ENCODE data around the gene AGAP3.

Gene AGAP3

GRCh38 chr7:151124481-151124880, 38.2 kb downstream of the AGAP3 start:
- DNase-seq (ENCODE audit: low spot score): no peak
- Histone ChIP-seq H3K18ac (ENCODE audit: low read length) (peak overlapping the region; percentile 36), H3K27ac (replicated peaks; ENCODE audit: low read length) (no peak overlapping the region), H3K4ac (ENCODE audit: low read length) (no peak overlapping the region), H2AK5ac (ENCODE audit: low read depth, low read length) (peak overlapping the region; percentile 89), H2BK5ac (ENCODE audit: low read length) (no peak overlapping the region), H4K8ac (ENCODE audit: low read depth, low read length) (peak overlapping the region; percentile 76), H3K9ac (ENCODE audit: low read depth, low read length, poor library complexity) (peak overlapping the region; percentile 45), H3K23ac (ENCODE audit: low read depth, low read length, poor library complexity) (peak overlapping the region; percentile 45), H4K91ac (ENCODE audit: low read depth, low read length, poor library complexity) (no peak overlapping the region), H3K9me3 (replicated peaks in 1 of 2; ENCODE audit: control insufficient read depth in 2 of 2, insufficient read depth in 1 of 2, low read depth in 1 of 2, low read length in 2 of 2) (no peaks in the 10 kb centered on the region), H3K36me3 (replicated peaks in 1 of 2; ENCODE audit: control insufficient read depth in 2 of 2, insufficient read depth in 2 of 2, low read length in 2 of 2) (peaks cover 33 to 62% of the 10 kb centered on the region in 2 donors), H2BK120ac (ENCODE audit: low read depth, low read length) (no peak overlapping the region), H3K4me3 (ENCODE audit: low read length in 2 of 2) (no peak overlapping the region), H3K79me1 (ENCODE audit: low read depth, low read length) (peaks cover 22% of the 10 kb centered on the region), H2BK12ac (ENCODE audit: low read length) (no peak overlapping the region), H3K27me3 (ENCODE audit: control insufficient read depth in 3 of 3, insufficient read depth in 3 of 3, low read depth in 1 of 3, low read length in 3 of 3) (peaks cover 0 to 1% (median 0%) of the 10 kb centered on the region in 3 experiments), H3K4me2 (ENCODE audit: insufficient read depth, low read length, poor library complexity, severe bottlenecking) (no peak overlapping the region), H3K4me1 (ENCODE audit: control insufficient read depth in 2 of 2, insufficient read depth in 1 of 2, low read depth in 1 of 2, low read length in 2 of 2) (peaks cover 0 to 18% of the 10 kb centered on the region in 2 donors), H2AFZ (ENCODE audit: low read length) (no peak overlapping the region), H3K14ac (ENCODE audit: low read length) (peak overlapping the region; percentile 61), H2BK15ac (ENCODE audit: low read length) (no peak overlapping the region)
- no CpG with 5 or more reads among the region's 7 CpGs for WGBS, 2 donors (ENCODE audit: extremely low coverage in 2 of 2, insufficient read length in 2 of 2, insufficient replicate concordance in 1 of 2)

- Histone ChIP-seq H4K91ac (ENCODE audit: low read depth, low read length, poor library complexity) (no peak overlapping the region), H2AFZ (ENCODE audit: low read length) (no peak overlapping the region), H2BK12ac (ENCODE audit: low read length) (peak overlapping the region; percentile 36), H2BK120ac (ENCODE audit: low read depth, low read length) (no peak overlapping the region), H3K4me1 (ENCODE audit: control insufficient read depth in 2 of 2, insufficient read depth in 1 of 2, low read depth in 1 of 2, low read length in 2 of 2) (peaks cover 0 to 18% of the 10 kb centered on the region in 2 donors), H2BK15ac (ENCODE audit: low read length) (no peak overlapping the region), H3K36me3 (replicated peaks in 1 of 2; ENCODE audit: control insufficient read depth in 2 of 2, insufficient read depth in 2 of 2, low read length in 2 of 2) (peaks cover 35 to 62% of the 10 kb centered on the region in 2 donors), H4K8ac (ENCODE audit: low read depth, low read length) (no peak overlapping the region), H2BK5ac (ENCODE audit: low read length) (no peak overlapping the region), H3K9ac (ENCODE audit: low read depth, low read length, poor library complexity) (peak overlapping the region; percentile 71), H3K4ac (ENCODE audit: low read length) (no peak overlapping the region), H3K14ac (ENCODE audit: low read length) (peak overlapping the region; percentile 61), H3K9me3 (replicated peaks in 1 of 2; ENCODE audit: control insufficient read depth in 2 of 2, insufficient read depth in 1 of 2, low read depth in 1 of 2, low read length in 2 of 2) (no peaks in the 10 kb centered on the region), H3K27me3 (ENCODE audit: control insufficient read depth in 3 of 3, insufficient read depth in 3 of 3, low read depth in 1 of 3, low read length in 3 of 3) (peaks cover 0 to 1% (median 0%) of the 10 kb centered on the region in 3 experiments), H3K23ac (ENCODE audit: low read depth, low read length, poor library complexity) (peak overlapping the region; percentile 21), H3K4me3 (ENCODE audit: low read length in 2 of 2) (no peak overlapping the region), H3K79me1 (ENCODE audit: low read depth, low read length) (peaks cover 17% of the 10 kb centered on the region), H3K18ac (ENCODE audit: low read length) (no peak overlapping the region), H3K4me2 (ENCODE audit: insufficient read depth, low read length, poor library complexity, severe bottlenecking) (no peak overlapping the region), H2AK5ac (ENCODE audit: low read depth, low read length) (peak overlapping the region; percentile 4), H3K27ac (replicated peaks; ENCODE audit: low read length) (peak overlapping the region; percentile 92)
- WGBS, 2 donors (ENCODE audit: extremely low coverage in 2 of 2, insufficient read length in 2 of 2, insufficient replicate concordance in 1 of 2): no CpG with 5 or more reads among the region's 14 CpGs
- no peak for DNase-seq (ENCODE audit: low spot score)
These were observed 38.7 kb downstream of the AGAP3 start for GRCh38 chr7:151124899-151125399.

- Histone ChIP-seq H4K91ac (ENCODE audit: low read depth, low read length, poor library complexity) (no peak overlapping the region), H2AK5ac (ENCODE audit: low read depth, low read length) (no peak overlapping the region), H2BK5ac (ENCODE audit: low read length) (peak overlapping the region; percentile 48), H3K4me3 (ENCODE audit: low read length in 2 of 2) (peak overlapping the region in 1 of 2 donors; percentile 75), H3K9ac (ENCODE audit: low read depth, low read length, poor library complexity) (no peak overlapping the region), H3K79me1 (ENCODE audit: low read depth, low read length) (peaks cover 17% of the 10 kb centered on the region), H3K9me3 (replicated peaks in 1 of 2; ENCODE audit: control insufficient read depth in 2 of 2, insufficient read depth in 1 of 2, low read depth in 1 of 2, low read length in 2 of 2) (no peaks in the 10 kb centered on the region), H3K4me2 (ENCODE audit: insufficient read depth, low read length, poor library complexity, severe bottlenecking) (peak overlapping the region; percentile 81), H4K8ac (ENCODE audit: low read depth, low read length) (no peak overlapping the region), H3K23ac (ENCODE audit: low read depth, low read length, poor library complexity) (peak overlapping the region; percentile 96), H2BK15ac (ENCODE audit: low read length) (no peak overlapping the region), H3K36me3 (replicated peaks in 1 of 2; ENCODE audit: control insufficient read depth in 2 of 2, insufficient read depth in 2 of 2, low read length in 2 of 2) (peaks cover 35 to 62% of the 10 kb centered on the region in 2 donors), H3K4me1 (ENCODE audit: control insufficient read depth in 2 of 2, insufficient read depth in 1 of 2, low read depth in 1 of 2, low read length in 2 of 2) (peaks cover 0 to 18% of the 10 kb centered on the region in 2 donors), H3K18ac (ENCODE audit: low read length) (peak overlapping the region; percentile 89), H3K14ac (ENCODE audit: low read length) (no peak overlapping the region), H2BK120ac (ENCODE audit: low read depth, low read length) (peak overlapping the region; percentile 67), H2AFZ (ENCODE audit: low read length) (no peak overlapping the region), H3K27me3 (ENCODE audit: control insufficient read depth in 3 of 3, insufficient read depth in 3 of 3, low read depth in 1 of 3, low read length in 3 of 3) (peaks cover 0 to 1% (median 0%) of the 10 kb centered on the region in 3 experiments), H3K4ac (ENCODE audit: low read length) (no peak overlapping the region), H3K27ac (replicated peaks; ENCODE audit: low read length) (peak overlapping the region; percentile 92), H2BK12ac (ENCODE audit: low read length) (no peak overlapping the region)
- WGBS, 2 donors (ENCODE audit: extremely low coverage in 2 of 2, insufficient read length in 2 of 2, insufficient replicate concordance in 1 of 2): no CpG with 5 or more reads among the region's 22 CpGs
- DNase-seq (ENCODE audit: low spot score): peak; percentile 82
These were observed 39.2 kb downstream of the AGAP3 start for GRCh38 chr7:151125470-151125845.

GRCh38 chr7:151125846-151126481, 39.7 kb downstream of the AGAP3 start:
- Histone ChIP-seq H3K4me2 (ENCODE audit: insufficient read depth, low read length, poor library complexity, severe bottlenecking) (peak overlapping the region; percentile 81), H2BK15ac (ENCODE audit: low read length) (no peak overlapping the region), H4K91ac (ENCODE audit: low read depth, low read length, poor library complexity) (no peak overlapping the region), H3K18ac (ENCODE audit: low read length) (peak overlapping the region; percentile 95), H3K9me3 (replicated peaks in 1 of 2; ENCODE audit: control insufficient read depth in 2 of 2, insufficient read depth in 1 of 2, low read depth in 1 of 2, low read length in 2 of 2) (no peaks in the 10 kb centered on the region), H3K27ac (replicated peaks; ENCODE audit: low read length) (peak overlapping the region; percentile 92), H3K79me1 (ENCODE audit: low read depth, low read length) (peaks cover 17% of the 10 kb centered on the region), H2BK120ac (ENCODE audit: low read depth, low read length) (peak overlapping the region; percentile 67), H3K27me3 (ENCODE audit: control insufficient read depth in 3 of 3, insufficient read depth in 3 of 3, low read depth in 1 of 3, low read length in 3 of 3) (peaks cover 0 to 1% (median 0%) of the 10 kb centered on the region in 3 experiments), H2AFZ (ENCODE audit: low read length) (no peak overlapping the region), H3K4ac (ENCODE audit: low read length) (peak overlapping the region; percentile 61), H3K14ac (ENCODE audit: low read length) (peak overlapping the region; percentile 56), H3K23ac (ENCODE audit: low read depth, low read length, poor library complexity) (peak overlapping the region; percentile 96), H4K8ac (ENCODE audit: low read depth, low read length) (no peak overlapping the region), H3K4me3 (ENCODE audit: low read length in 2 of 2) (peak overlapping the region in 1 of 2 donors; percentile 75), H3K4me1 (ENCODE audit: control insufficient read depth in 2 of 2, insufficient read depth in 1 of 2, low read depth in 1 of 2, low read length in 2 of 2) (peaks cover 0 to 18% of the 10 kb centered on the region in 2 donors), H2AK5ac (ENCODE audit: low read depth, low read length) (peak overlapping the region; percentile 98), H3K36me3 (replicated peaks in 1 of 2; ENCODE audit: control insufficient read depth in 2 of 2, insufficient read depth in 2 of 2, low read length in 2 of 2) (peaks cover 35 to 62% of the 10 kb centered on the region in 2 donors), H3K9ac (ENCODE audit: low read depth, low read length, poor library complexity) (peak overlapping the region; percentile 84), H2BK5ac (ENCODE audit: low read length) (peak overlapping the region; percentile 48), H2BK12ac (ENCODE audit: low read length) (peak overlapping the region; percentile 22)
- no CpG with 5 or more reads among the region's 58 CpGs for WGBS, 2 donors (ENCODE audit: extremely low coverage in 2 of 2, insufficient read length in 2 of 2, insufficient replicate concordance in 1 of 2)
- peak; percentile 67 for DNase-seq (ENCODE audit: low spot score)

Measured in neuronal stem cell (in vitro differentiated cells).